Dermis microvascular lymphatic vessel endothelial cell (primary cell): ENCODE results near the gene METTL17. TPM values are rescaled to one million over a fixed set of nuclear protein-coding genes. Genes with fewer than 3 reads are reported as not detected.
"Not testable (repeated sequence)": the region's sequence is repeated elsewhere in the genome, so short reads cannot be mapped to it uniquely, and the experiment has no call there.

ENCODE experiments used
- DNase-seq, 2 donors: peaks; one replicate each; pipeline versions ENCODE4 v3.0.0 to v3.0.0-alpha.2; 2010; ENCODE audit warnings: low read depth in 2 of 2
- total RNA-seq: library from RNA; depleted of rRNA; stranded (reverse); fragments of >200 nt; gene quantifications from 2 replicates; pipeline ENCODE4 v1.2.1, GENCODE V29; 2014

Gene METTL17
- total RNA-seq, 1 donor from 2014 or later = 23.4 TPM

GRCh38 chr14:21024585-21025370, 35.0 kb downstream of the METTL17 start, which contains the start of gene NDRG2:
NDRG2 (minus strand) TSS chr14:21025061; CDS start chr14:21023315, 1,746 bp downstream.
- peak in 1 of 2 donors; percentile 14 for DNase-seq

- no peak for DNase-seq
Observed at GRCh38 chr14:21025371-21026273, 35.8 kb downstream of the METTL17 start.

- DNase-seq = no peak
Observed at GRCh38 chr14:21026274-21026987, 36.7 kb downstream of the METTL17 start.

DNA sequence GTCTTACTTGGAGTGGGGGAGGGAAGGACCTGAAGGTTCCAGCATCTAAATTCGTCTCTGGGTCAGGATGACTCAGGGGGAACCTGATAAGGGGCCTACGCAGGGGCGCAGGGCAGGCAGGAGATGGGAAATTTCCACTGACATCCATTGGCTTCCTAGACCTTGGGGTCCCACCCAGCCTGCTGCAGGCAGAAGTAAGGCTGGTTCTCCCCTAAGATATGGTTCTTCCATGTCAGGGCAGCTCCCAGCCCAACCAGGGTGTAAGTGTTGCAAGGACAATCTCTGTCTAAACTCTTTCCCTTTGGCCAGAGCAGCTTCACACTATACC, 37.2 kb downstream of the METTL17 start:
- no peak for DNase-seq

DNA sequence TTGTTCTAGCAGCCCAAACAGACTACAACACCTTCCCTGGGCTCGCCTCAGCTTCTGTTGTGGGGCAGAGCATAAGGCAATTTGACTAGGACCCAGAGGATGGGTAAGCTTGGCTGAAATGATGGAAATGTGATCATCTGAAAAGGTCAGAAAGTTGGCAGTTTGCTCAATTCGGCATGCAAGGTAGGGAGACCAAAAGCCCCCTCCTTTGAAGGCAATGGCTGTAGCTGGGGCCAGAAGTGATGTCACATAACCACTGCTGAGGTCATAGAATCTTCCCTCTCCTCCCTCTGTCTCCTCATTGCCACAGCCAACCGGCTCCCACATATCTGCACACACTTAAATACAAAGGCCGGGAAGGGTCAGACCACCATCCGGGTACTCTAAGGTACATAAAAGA, 40.1 kb downstream of the METTL17 start, which contains the start of gene TPPP2:
TPPP2 (plus strand) TSS at position 301 of the 400 bp plus-strand sequence. CDS start 365 bp downstream, outside the sequence.
- DNase-seq = no peak

DNA sequence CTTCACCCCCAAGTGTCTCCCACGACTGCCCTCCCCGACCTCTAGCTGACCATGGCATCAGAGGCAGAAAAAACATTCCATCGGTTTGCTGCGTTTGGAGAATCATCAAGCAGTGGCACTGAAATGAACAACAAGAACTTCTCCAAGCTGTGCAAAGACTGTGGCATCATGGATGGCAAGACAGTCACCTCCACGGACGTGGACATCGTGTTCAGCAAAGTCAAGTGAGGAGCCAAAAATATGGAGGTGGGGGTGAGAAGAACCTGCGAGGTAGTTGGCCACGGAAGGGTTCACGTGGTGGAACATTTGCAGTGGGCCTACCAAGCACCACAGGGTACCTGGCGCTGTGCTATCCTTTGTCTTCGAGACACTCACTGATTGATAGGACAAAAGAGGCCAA, 40.8 kb downstream of the METTL17 start:
- DNase-seq = no peak

DNA sequence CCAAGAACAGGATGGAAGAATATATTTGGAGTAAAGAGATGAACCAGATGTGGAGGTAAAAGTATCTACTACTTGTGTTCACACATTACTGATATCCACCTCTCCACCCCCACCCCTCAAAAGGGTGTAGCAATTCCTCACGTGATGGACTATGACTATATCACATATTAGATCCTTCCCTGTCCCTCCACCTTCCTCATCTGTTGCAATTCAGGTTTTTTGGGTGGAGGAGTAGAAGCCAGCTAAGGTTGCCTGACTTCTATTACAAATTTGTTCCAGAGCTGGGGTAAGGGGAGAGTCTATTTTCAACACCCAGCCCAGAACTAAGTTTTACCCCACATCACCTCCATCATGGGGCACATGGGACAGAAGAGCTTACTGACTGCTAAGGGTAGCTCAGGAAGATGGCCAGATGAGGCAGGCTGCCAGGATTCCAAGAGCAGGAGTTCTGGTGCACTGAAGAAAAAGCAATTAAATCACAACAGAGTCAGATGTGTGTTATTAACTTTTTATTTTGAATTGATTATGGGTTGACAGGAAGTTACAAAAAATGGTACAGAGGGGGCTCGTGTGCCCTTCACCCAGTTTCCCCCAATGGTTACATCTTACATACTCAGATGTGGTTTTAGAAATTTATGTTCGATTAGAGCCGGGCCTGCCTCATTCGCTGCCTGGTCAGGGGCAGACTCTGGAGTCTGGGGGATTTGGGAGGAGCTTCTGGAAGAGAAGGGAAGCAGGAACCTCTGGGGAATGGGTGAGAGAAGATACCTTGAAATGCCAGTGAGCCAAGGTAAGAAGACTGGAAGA, 42.7 kb downstream of the METTL17 start:
- DNase-seq = no peak

- DNase-seq = no peak
Observed at GRCh38 chr14:21033133-21033698, 43.4 kb downstream of the METTL17 start.

DNA sequence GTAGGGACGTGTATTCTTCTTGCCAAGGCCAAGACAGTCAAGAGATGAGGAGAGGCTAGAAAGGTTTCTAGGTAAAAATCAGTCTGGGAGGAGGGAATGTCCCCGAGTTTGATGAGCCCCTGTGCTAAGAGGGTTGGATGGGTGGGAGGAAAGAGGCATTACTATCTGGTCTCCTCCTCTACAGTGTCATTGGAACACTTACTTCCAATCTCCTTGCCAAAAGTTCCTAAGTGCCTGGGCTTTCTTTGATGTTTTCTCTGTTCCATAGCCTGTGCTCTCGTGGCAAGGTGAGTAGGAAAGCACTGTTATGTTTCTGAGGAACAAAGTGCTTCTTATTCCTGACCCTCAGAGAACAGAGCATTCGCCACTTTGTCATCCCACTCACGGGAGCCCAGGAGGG, 44.9 kb downstream of the METTL17 start, which contains the start of gene RNASE13:
RNASE13 (minus strand) TSS at position 101 of the 400 bp plus-strand sequence. CDS start 519 bp downstream, outside the sequence.
- no peak for DNase-seq

GRCh38 chr14:21036751-21037150, 47.0 kb downstream of the METTL17 start:
- no peak for DNase-seq

DNA sequence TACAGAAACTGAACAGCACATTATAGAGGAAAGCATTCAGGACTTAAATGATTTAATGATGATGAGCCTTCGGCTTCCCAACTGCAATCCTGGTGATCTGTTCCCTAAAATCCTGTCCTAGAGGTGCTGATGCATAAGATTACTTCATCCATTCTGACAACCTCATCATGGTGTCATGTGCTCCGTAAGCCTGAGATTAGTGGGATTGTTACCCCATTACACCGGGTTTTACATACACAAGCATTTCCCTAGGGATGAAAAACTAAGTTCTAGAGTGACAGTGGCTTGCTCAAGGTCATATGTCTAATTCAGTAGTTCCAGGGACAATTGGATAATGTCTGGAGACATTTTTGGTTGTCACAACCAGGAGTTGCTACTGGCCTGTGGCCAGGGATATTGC, 47.4 kb downstream of the METTL17 start:
- DNase-seq = no peak

- peak; percentile 26 to 36 for DNase-seq
Observed at GRCh38 chr14:21038441-21039422, 49.0 kb downstream of the METTL17 start.

DNA sequence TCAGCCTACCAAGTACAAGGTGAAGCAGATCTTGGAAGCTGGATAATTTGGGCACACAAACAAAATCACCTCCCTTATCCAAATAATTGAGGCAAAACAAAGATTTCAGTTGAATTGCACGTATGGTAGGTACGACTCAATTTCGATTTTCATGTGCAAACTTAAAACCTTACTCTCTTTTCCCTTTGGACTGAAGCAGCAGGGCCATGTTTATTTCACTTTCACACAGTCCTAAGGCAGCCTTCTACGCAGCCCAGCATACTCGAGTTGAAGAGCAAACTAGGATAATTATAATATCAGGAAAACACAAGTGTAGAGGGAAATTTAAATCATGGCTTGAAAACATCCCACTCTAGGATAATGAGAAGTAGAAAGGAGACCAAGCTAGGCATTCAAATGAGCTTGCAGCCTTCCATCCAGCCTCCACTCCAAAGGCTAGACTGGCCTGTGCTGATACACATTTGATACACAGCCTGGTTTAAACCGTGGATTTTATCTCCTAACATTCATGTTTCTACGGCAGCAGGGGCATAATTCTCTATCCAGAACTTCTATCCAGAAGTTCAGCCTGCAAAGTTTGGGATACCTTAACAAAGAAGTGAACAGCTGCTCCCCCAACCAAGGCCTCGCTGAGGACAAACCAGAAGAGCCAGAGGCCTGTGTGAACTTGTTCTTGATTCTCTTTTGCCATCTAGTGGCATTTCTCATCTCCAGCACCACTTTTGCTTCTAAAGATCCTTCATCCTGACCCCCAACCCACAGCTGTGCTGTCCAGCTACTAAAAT, 50.0 kb downstream of the METTL17 start:
- peak; percentile 52 to 61 for DNase-seq

DNA sequence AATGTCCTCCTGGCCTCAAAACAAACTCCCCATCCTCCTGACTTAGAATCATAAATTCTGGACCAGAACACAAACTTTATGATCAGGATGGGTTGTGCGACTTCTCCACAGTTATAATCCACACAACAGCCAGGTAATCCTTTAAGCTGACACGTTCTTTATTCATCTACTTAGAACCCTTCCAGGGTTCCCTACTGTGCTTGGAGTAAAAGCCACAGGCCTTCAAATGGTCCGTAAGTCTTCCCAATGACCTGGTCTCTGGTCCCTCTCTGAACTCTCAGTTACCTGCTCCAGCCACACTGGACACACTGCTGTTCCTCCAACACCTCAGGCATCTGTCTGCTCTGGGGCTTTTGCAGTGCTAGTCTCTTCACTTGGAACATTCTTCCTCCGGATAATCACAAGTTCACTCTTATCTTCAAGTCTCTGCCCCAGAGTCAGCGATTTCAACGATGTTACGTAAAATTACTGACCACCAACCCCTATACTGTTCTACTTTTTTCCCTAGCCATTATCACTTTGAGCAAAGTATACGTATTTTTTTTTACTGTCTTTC, 50.7 kb downstream of the METTL17 start:
- DNase-seq = no peak

DNA sequence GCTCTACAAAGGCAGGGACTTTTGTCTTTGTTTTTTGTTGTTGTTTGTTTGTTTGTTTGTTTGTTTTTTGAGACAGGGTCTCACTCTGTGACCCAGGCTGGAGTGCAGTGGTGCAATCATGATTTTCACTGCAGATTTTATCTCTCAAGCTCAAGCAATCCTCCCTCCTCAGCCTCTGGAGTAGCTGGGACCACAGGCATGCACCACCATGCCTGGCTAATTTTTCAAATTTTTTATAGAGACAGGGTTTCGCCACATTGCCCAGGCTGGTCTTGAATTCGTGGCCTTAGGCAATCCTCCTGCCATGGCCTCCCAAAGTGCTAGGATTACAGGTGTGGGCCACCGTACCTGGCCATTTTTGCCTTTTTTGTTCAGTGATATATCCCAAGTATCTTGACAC, 51.2 kb downstream of the METTL17 start:
- not testable (repeated sequence) for DNase-seq

GRCh38 chr14:21041676-21042433, 52.1 kb downstream of the METTL17 start, which contains the start of gene RNASE7:
RNASE7 (plus strand) TSS chr14:21042362; CDS start chr14:21042993, 631 bp downstream.
- DNase-seq = peak in 1 of 2 donors; percentile 18

- no peak for DNase-seq
Observed at GRCh38 chr14:21042918-21043317, 53.1 kb downstream of the METTL17 start.
